Breast epithelium (tissue), 3 donors: Measurements from ENCODE around the gene PPIB.
"Not testable (repeated sequence)": the region's sequence is repeated elsewhere in the genome, so short reads cannot be mapped to it uniquely, and the experiment has no call there.

ENCODE experiments used
- CTCF ChIP-seq, 3 donors: fragments of 450-650 bp; IDR thresholded peaks; one replicate each; pipeline ENCODE4 v1.5.1; 2016 to 2017; ENCODE audit warnings: antibody characterized with exemption in 3 of 3, mild to moderate bottlenecking in 3 of 3, moderate library complexity in 3 of 3
- POLR2A ChIP-seq: fragments of 450-650 bp; IDR thresholded peaks from one replicate; pipeline ENCODE4 v1.6.1; 2016; ENCODE audit warnings: antibody characterized with exemption, mild to moderate bottlenecking, moderate library complexity
- POLR2AphosphoS5 ChIP-seq, 3 donors: sonication (generic); formaldehyde crosslinking; IDR thresholded peaks; one replicate each; pipeline ENCODE4 v1.6.1; 2017; ENCODE audit warnings: antibody characterized with exemption in 3 of 3

- TF ChIP-seq CTCF (IDR thresholded peaks at IDR 0.05); POLR2A; POLR2AphosphoS5 (IDR thresholded peaks at IDR 0.05): not testable (repeated sequence)
Observed at GRCh38 chr15:64120322-64120721, 42.5 kb downstream of the PPIB start.
